Thyroid gland (tissue), 4 donors: ENCODE results near the gene SLC31A1. TPM values are rescaled to one million over a fixed set of nuclear protein-coding genes. Genes with fewer than 3 reads are reported as not detected.

ENCODE experiments used
- DNase-seq, 2 donors: peaks; one replicate each; pipeline ENCODE4 v3.0.0-alpha.2; 2019
- H3K27ac ChIP-seq, 3 donors: fragments of 200-600 bp; sonication (generic); 1 replicate in 2 of 3; 2 replicates in 1 of 3; pipeline ENCODE4 v1.5.1; 2016 to 2019; ENCODE audit warnings: mild to moderate bottlenecking in 1 of 3, moderate library complexity in 1 of 3
- H3K27me3 ChIP-seq: fragments of 200-600 bp; sonication (generic); one replicate; pipeline ENCODE4 v1.5.1; 2019
- H3K36me3 ChIP-seq, 2 donors: fragments of 200-600 bp; sonication (generic); one replicate each; pipeline ENCODE4 v1.5.1; 2016 to 2019
- H3K4me1 ChIP-seq, 2 donors: fragments of 200-600 bp; sonication (generic); one replicate each; pipeline ENCODE4 v1.5.1; 2017 to 2019
- H3K4me3 ChIP-seq, 3 donors: fragments of 200-600 bp; sonication (generic); replicated peaks in 1 of 3; 1 replicate in 2 of 3; 2 replicates in 1 of 3; pipeline ENCODE4 v1.5.1; 2016; ENCODE audit warnings: mild to moderate bottlenecking in 1 of 3
- H3K9me3 ChIP-seq: fragments of 200-600 bp; sonication (generic); one replicate; pipeline ENCODE4 v1.5.1; 2017
- CTCF ChIP-seq, 6 experiments: fragments of 200-600 bp in 3 of 6; fragments of 450-650 bp in 3 of 6; sonication (generic) in 3 of 6; IDR thresholded peaks; one replicate each; pipeline ENCODE4 v1.5.1; 2016 to 2019; ENCODE audit warnings: antibody characterized with exemption in 6 of 6, mild to moderate bottlenecking in 2 of 6, inconsistent platforms in 1 of 6, moderate library complexity in 1 of 6
- POLR2A ChIP-seq, 2 donors: fragments of 450-650 bp; IDR thresholded peaks; one replicate each; pipeline ENCODE4 v1.6.1; 2017; ENCODE audit warnings: antibody characterized with exemption in 2 of 2, mild to moderate bottlenecking in 2 of 2, moderate library complexity in 1 of 2
- WGBS, 2 donors: methylation state at CpG; one replicate each; pipeline ENCODE4 v1.1.5; 2017; 5-methylcytosine and 5-hydroxymethylcytosine counted together
- intact Hi-C: fragments of 100-400 bp; cut with DNase I; formaldehyde crosslinking; loops from one replicate; pipeline ENCODE4 v1.15.1; 2023
- total RNA-seq, 4 donors: library from RNA; depleted of rRNA; stranded (reverse); fragments of >200 nt; gene quantifications; one replicate each; pipeline ENCODE4 v1.2.3, GENCODE V29; 2016

The SLC31A1 gene
- total RNA-seq, 4 donors from 2014 or later, result 12.0 to 21.6 (median 19.5) TPM

- H3K27me3 ChIP-seq, result no peaks in the 10 kb centered on the region
- no peaks in the 10 kb centered on the region for H3K9me3 ChIP-seq
- TF ChIP-seq CTCF (IDR thresholded peaks at IDR 0.05), result no peak
- no peak for TF ChIP-seq POLR2A (IDR thresholded peaks at IDR 0.05)
- no peak for DNase-seq
- peaks cover 37 to 54% of the 10 kb centered on the region in 2 donors for H3K36me3 ChIP-seq
- intact Hi-C loops, result no loop called here
- WGBS, 2 donors, result 25 to 82% methylated on average over 1 of the region's 1 CpG
- H3K27ac ChIP-seq, result no peak overlapping the region
- H3K4me3 ChIP-seq, result no peak overlapping the region
- peaks cover 0 to 11% of the 10 kb centered on the region in 2 donors for H3K4me1 ChIP-seq
Measured at GRCh38 chr9:113179839-113180238, 41.5 kb upstream of the SLC31A1 start.

DNA sequence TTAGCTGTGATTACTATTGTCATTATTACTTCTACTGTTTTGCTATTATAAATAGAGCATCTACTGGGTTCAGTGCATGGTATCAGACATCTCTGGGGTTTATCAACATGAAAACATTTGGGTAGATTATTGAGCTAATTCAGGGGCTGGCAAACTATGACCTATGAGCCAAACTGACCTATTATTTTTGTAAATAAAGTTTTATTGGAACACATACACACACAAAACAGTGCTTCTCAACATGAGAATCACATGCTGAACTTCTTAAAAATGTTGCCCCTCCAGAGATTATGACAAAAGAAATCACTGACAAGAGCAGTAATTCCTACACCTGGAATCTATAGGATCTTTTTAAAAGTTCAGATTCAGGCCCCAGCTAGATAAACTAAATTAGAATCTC is 40.2 kb upstream of the SLC31A1 start:
- no peak overlapping the region for H3K4me3 ChIP-seq
- peaks cover 0 to 11% of the 10 kb centered on the region in 2 donors for H3K4me1 ChIP-seq
- DNase-seq, result no peak
- no peak for TF ChIP-seq CTCF (IDR thresholded peaks at IDR 0.05)
- no peak for TF ChIP-seq POLR2A (IDR thresholded peaks at IDR 0.05)
- H3K9me3 ChIP-seq, result no peaks in the 10 kb centered on the region
- H3K36me3 ChIP-seq, result peaks cover 48 to 63% of the 10 kb centered on the region in 2 donors
- no peak overlapping the region for H3K27ac ChIP-seq
- intact Hi-C loops, result no loop called here
- no peaks in the 10 kb centered on the region for H3K27me3 ChIP-seq

DNA sequence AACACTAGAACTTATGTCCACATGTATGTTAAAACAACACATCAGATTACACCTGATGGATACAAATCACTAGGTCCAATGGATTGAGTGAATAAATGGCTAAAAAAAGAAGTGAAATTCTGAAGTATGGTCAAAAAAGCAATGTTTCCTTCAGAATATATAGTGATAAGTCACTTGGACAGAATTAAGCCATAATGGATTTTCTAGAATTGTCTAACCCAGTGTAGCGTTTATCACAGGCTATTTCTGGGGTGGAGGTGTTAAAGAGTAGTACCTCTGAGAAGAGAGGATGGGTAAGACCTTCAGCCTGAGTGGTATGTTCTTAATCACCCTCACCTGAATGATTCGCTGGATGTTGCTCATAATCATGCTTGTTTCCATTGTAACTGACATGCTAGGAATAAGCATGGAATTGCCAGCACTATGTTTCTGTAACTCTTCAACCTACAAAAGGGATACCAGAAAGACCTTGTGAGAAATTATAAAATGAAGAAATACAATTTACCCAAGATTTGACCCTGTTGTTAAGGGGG is 37.3 kb upstream of the SLC31A1 start:
- intact Hi-C loops, result no loop called here
- WGBS, 2 donors, result 97 to 99% methylated on average over 2 of the region's 2 CpGs
- no peaks in the 10 kb centered on the region for H3K9me3 ChIP-seq
- H3K27ac ChIP-seq, result no peak overlapping the region
- peaks cover 0 to 11% of the 10 kb centered on the region in 2 donors for H3K4me1 ChIP-seq
- no peaks in the 10 kb centered on the region for H3K27me3 ChIP-seq
- no peak for TF ChIP-seq POLR2A (IDR thresholded peaks at IDR 0.05)
- TF ChIP-seq CTCF (IDR thresholded peaks at IDR 0.05), result no peak
- no peak overlapping the region for H3K4me3 ChIP-seq
- H3K36me3 ChIP-seq, result peaks cover 45 to 67% of the 10 kb centered on the region in 2 donors
- no peak for DNase-seq

DNA sequence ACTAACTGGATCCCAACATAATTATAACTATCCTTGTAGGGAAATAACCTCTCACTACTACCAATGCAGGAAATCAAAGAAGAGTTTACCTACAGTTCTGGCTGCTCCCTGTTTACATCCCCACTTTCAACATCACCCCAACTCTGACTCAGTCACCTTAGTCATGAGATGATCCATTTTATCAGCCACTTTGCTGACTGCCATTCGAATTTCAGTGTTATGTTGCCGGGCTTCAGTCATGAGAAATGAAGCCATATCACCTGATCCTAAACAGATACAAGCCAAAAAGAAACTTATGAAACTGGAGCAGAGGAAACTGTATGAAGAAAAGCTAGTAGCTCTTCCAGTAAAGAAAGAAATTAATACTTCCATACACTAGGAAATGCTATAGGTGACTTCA is 36.8 kb upstream of the SLC31A1 start:
- intact Hi-C loops, result no loop called here
- Histone ChIP-seq H3K27me3 (no peaks in the 10 kb centered on the region), H3K36me3 (peaks cover 45 to 67% of the 10 kb centered on the region in 2 donors), H3K27ac (no peak overlapping the region), H3K9me3 (no peaks in the 10 kb centered on the region), H3K4me1 (peaks cover 0 to 7% of the 10 kb centered on the region in 2 donors), H3K4me3 (no peak overlapping the region)
- 96 to 98% methylated on average over 2 of the region's 2 CpGs for WGBS, 2 donors
- DNase-seq, result no peak
- no peak for TF ChIP-seq POLR2A (IDR thresholded peaks at IDR 0.05)
- no peak for TF ChIP-seq CTCF (IDR thresholded peaks at IDR 0.05)

DNA sequence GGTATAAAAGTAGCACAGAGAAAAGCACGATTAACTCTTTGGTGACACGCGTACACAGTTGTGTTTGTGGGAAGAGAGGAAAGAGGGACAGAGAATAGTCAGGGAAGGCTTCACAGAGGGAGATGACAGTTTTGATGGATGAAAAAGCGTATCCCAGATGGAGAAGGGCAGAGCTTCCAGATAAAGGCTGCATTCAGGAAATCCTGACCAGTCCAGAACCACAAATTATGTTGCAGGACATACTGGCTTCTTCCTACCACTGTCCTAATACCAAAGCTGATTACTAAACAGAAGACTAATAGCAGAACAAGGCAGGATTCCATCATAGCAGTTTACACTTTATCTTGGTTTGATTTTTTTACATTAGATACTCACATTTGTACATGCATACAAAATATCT is 36.1 kb upstream of the SLC31A1 start:
- Histone ChIP-seq H3K4me3 (no peak overlapping the region), H3K36me3 (peaks cover 45 to 71% of the 10 kb centered on the region in 2 donors), H3K4me1 (peaks cover 0 to under 1% of the 10 kb centered on the region in 2 donors), H3K27ac (no peak overlapping the region), H3K9me3 (no peaks in the 10 kb centered on the region), H3K27me3 (no peaks in the 10 kb centered on the region)
- no peak for DNase-seq
- TF ChIP-seq POLR2A (IDR thresholded peaks at IDR 0.05) (no peak), CTCF (IDR thresholded peaks at IDR 0.05) (no peak)
- intact Hi-C loops, result no loop called here
- 93 to 97% methylated on average over 4 of the region's 4 CpGs for WGBS, 2 donors
